Osteocyte (in vitro differentiated cells): Measurements from ENCODE around the gene LLPH. TPM values are rescaled to one million over a fixed set of nuclear protein-coding genes. Genes with fewer than 3 reads are reported as not detected.
A peak's percentile ranks its signal among the peaks of the same experiment; 100 is the strongest.

Experiments
- DNase-seq: peaks from one replicate; pipeline ENCODE4 v3.0.0; 2021; ENCODE audit warnings: mixed read lengths; ENCODE audit not compliant: unreplicated experiment; ENCODE audit errors: extremely low spot score
- H3K27ac Mint-ChIP-seq: one replicate; pipeline ENCODE4 v1.8.0; 2021; ENCODE audit warnings: mild to moderate bottlenecking, mixed read lengths; ENCODE audit not compliant: unreplicated experiment
- H3K27me3 Mint-ChIP-seq: one replicate; pipeline ENCODE4 v1.8.0; 2021; ENCODE audit warnings: mixed read lengths; ENCODE audit not compliant: unreplicated experiment
- H3K36me3 Mint-ChIP-seq: one replicate; pipeline ENCODE4 v1.8.0; 2021; ENCODE audit warnings: mixed read lengths; ENCODE audit not compliant: unreplicated experiment
- H3K4me1 Mint-ChIP-seq: one replicate; pipeline ENCODE4 v1.8.0; 2021; ENCODE audit warnings: mixed read lengths; ENCODE audit not compliant: unreplicated experiment
- H3K4me3 Mint-ChIP-seq: one replicate; pipeline ENCODE4 v1.8.0; 2021; ENCODE audit warnings: mild to moderate bottlenecking, moderate library complexity, mixed read lengths; ENCODE audit not compliant: unreplicated experiment
- H3K9me3 Mint-ChIP-seq: one replicate; pipeline ENCODE4 v1.8.0; 2021; ENCODE audit warnings: mixed read lengths; ENCODE audit not compliant: unreplicated experiment
- total RNA-seq: library from RNA; stranded (reverse); gene quantifications from 2 replicates; pipeline ENCODE4 v1.2.1, GENCODE V29; 2021
- TF ChIP-seq, protein P1 (sequence below): fragments of 200-600 bp; sonication (generic); IDR thresholded peaks from 2 replicates; pipeline ENCODE4 v1.5.0; 2021; ENCODE audit warnings: antibody characterized with exemption, mild to moderate bottlenecking, moderate library complexity

The LLPH gene
- total RNA-seq, 1 donor from 2014 or later, result 25.1 TPM

DNA sequence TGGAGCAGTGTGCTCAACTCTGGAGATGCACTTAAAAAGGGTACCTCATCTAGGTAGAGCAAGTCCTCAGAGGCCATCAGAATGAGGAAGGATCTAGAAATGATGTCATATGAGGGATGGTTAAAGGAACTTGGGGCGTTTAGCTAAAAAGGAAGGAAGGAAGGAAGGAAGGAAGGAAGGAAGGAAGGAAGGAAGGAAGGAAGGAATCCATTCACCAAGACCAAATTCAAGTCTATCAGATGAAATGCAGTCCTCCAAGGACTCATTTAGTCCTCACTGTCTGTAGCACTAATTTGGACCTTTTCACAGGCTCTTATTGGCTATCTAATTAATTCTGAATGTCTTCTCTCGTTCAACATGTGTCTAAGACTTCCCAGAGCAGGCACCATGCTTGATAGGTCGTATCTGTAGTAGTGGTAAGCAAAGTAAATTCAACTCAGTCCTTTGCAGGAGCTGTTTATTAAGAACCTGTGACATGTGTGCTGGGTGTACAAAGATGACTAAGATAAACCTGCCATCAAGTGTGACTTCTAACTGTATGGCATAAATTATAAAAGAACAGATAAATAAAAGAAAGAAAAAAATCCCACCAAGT, 63.5 kb downstream of the LLPH start:
- no peak for DNase-seq
- Mint-ChIP-seq H3K9me3 (no peaks in the 10 kb centered on the region), H3K4me1 (peaks cover 57% of the 10 kb centered on the region), H3K27ac (peak overlapping the region; percentile 90), H3K27me3 (no peaks in the 10 kb centered on the region), H3K4me3 (peak overlapping the region; percentile 41), H3K36me3 (no peaks in the 10 kb centered on the region)
- TF ChIP-seq, protein P1, sequence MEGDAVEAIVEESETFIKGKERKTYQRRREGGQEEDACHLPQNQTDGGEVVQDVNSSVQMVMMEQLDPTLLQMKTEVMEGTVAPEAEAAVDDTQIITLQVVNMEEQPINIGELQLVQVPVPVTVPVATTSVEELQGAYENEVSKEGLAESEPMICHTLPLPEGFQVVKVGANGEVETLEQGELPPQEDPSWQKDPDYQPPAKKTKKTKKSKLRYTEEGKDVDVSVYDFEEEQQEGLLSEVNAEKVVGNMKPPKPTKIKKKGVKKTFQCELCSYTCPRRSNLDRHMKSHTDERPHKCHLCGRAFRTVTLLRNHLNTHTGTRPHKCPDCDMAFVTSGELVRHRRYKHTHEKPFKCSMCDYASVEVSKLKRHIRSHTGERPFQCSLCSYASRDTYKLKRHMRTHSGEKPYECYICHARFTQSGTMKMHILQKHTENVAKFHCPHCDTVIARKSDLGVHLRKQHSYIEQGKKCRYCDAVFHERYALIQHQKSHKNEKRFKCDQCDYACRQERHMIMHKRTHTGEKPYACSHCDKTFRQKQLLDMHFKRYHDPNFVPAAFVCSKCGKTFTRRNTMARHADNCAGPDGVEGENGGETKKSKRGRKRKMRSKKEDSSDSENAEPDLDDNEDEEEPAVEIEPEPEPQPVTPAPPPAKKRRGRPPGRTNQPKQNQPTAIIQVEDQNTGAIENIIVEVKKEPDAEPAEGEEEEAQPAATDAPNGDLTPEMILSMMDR, result no peak

Other genes starting within 250 kb of the LLPH start
- gene TMBIM4, start 39.2 kb upstream of the LLPH start, total RNA-seq, result 49.4 and 51.2 TPM in 2 replicates
- 0.21 and 0.32 TPM in 2 replicates for gene IRAK3, start 58.5 kb upstream of the LLPH start, total RNA-seq
- 2.5 and 3.6 TPM in 2 replicates for gene HELB, start 171.7 kb upstream of the LLPH start, total RNA-seq